ENCODE data around the gene WNT5B. TPM values are rescaled to one million over a fixed set of nuclear protein-coding genes. Genes with fewer than 3 reads are reported as not detected.
A peak's percentile ranks its signal among the peaks of the same experiment; 100 is the strongest.

Gene WNT5B
- total and polyA plus RNA-seq, 2 donors (not counting 1 experiment from before 2014, with no cell fraction given): 0.33 to 0.57 TPM

DNA sequence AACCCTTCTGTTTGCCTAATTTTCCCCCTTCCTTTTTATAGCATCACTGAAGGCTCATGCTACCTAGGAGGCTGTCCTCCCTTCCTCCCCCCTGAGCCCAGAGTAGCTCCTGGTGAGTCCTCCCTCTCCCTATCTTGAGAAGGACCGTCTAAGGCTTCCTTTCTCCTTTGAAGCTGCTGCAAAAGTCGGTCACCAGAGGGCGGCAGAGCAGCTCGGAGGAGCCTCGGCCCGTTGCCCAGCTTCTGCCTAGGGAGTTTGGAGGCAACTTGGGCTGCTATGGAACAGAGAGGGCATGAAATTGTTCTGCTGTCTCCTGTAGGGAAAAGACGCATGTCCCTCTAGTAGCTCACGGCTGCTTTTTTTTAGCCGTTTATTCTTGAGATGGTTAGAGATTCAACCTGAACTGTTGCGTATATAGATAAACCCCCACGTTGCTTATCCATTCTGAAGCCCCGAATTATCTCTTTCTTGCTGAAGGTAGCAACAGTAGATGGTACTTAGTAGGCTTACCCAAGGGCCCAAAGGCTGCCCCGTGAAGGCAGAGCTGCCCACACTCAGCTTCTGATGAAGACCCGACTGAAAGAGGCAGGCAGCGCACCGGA is 5.7 kb downstream of the WNT5B start:
- Histone ChIP-seq H3K4me1 (ENCODE audit: control insufficient read depth in 2 of 2, insufficient read depth in 2 of 2, low read length in 2 of 2) (peaks cover 19 to 20% of the 10 kb centered on the region in 2 donors), H3K9ac (ENCODE audit: low read length) (no peak overlapping the region), H3K79me2 (ENCODE audit: control insufficient read depth, insufficient read depth, low read length) (no peaks in the 10 kb centered on the region), H2AFZ (ENCODE audit: insufficient read depth, low read depth, low read length, poor library complexity, severe bottlenecking) (no peak overlapping the region), H3K27ac (ENCODE audit: low read length in 2 of 2) (no peak overlapping the region), H3K9me3 (ENCODE audit: control extremely low read depth in 1 of 3, control insufficient read depth in 2 of 3, insufficient read depth in 1 of 3, low read length in 2 of 3) (peaks cover 0 to 7% (median 0%) of the 10 kb centered on the region in 3 donors), H4K20me1 (ENCODE audit: control insufficient read depth, insufficient read depth, low read length, poor library complexity, severe bottlenecking) (no peaks in the 10 kb centered on the region), H3K4me3 (ENCODE audit: control extremely low read depth in 1 of 5, extremely low read depth in 1 of 5, insufficient read depth in 1 of 5, low read depth in 2 of 5, low read length in 4 of 5) (no peak overlapping the region), H3K4me2 (replicated peaks; ENCODE audit: low read depth, low read length, poor library complexity, severe bottlenecking) (no peak overlapping the region), H3K36me3 (replicated peaks in 1 of 2; ENCODE audit: control extremely low read depth in 1 of 2, control insufficient read depth in 1 of 2, extremely low read depth in 1 of 2, insufficient read depth in 2 of 2, low read length in 1 of 2) (no peaks in the 10 kb centered on the region), H3K27me3 (replicated peaks in 1 of 4; ENCODE audit: control extremely low read depth in 1 of 4, control insufficient read depth in 3 of 4, insufficient read depth in 4 of 4, low read length in 3 of 4) (peaks cover 0 to 52% (median 31%) of the 10 kb centered on the region in 4 experiments)
- H3K27ac Mint-ChIP-seq: no peak overlapping the region
- intact Hi-C loops (cut with micrococcal nuclease): loop anchor here (1.0 kb wide), 4 partner anchors 152 to 516 kb away; no protein-coding TSS in a partner anchor
- peaks cover 30% of the 10 kb centered on the region for H3K27me3 Mint-ChIP-seq
- H3K9me3 Mint-ChIP-seq (ENCODE audit: insufficient read depth): no peaks in the 10 kb centered on the region
- ChIA-PET CTCF (interaction anchor here (0.6 to 8.1 kb wide), 33 partner anchors 9 to 1059 kb away, joined by 3 to 105 read pairs (median 4); no protein-coding TSS in a partner anchor), POLR2A (no interaction called here)
- ATAC-seq (ENCODE audit: low read depth) (peak; percentile 50), DNase-seq (peak; percentile 69)
- peaks cover 19% of the 10 kb centered on the region for H3K4me1 Mint-ChIP-seq
- 53% methylated on average over 15 of the region's 16 CpGs for WGBS (ENCODE audit: insufficient coverage)
- TF ChIP-seq EZH2 (IDR thresholded peaks at IDR 0.05; ENCODE audit: borderline replicate concordance, insufficient read depth, low read depth, low read length, poor library complexity, severe bottlenecking): no peak
- TF ChIP-seq, protein P1, sequence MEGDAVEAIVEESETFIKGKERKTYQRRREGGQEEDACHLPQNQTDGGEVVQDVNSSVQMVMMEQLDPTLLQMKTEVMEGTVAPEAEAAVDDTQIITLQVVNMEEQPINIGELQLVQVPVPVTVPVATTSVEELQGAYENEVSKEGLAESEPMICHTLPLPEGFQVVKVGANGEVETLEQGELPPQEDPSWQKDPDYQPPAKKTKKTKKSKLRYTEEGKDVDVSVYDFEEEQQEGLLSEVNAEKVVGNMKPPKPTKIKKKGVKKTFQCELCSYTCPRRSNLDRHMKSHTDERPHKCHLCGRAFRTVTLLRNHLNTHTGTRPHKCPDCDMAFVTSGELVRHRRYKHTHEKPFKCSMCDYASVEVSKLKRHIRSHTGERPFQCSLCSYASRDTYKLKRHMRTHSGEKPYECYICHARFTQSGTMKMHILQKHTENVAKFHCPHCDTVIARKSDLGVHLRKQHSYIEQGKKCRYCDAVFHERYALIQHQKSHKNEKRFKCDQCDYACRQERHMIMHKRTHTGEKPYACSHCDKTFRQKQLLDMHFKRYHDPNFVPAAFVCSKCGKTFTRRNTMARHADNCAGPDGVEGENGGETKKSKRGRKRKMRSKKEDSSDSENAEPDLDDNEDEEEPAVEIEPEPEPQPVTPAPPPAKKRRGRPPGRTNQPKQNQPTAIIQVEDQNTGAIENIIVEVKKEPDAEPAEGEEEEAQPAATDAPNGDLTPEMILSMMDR (IDR thresholded peaks at IDR 0.05): peak; percentile 91
- no peak overlapping the region for H3K4me3 Mint-ChIP-seq
